Endodermal cell (in vitro differentiated cells): ENCODE measurements around the gene IFNL3. TPM values are rescaled to one million over a fixed set of nuclear protein-coding genes. Genes with fewer than 3 reads are reported as not detected.

Experiments used
- DNase-seq: peaks from one replicate; pipeline ENCODE4 v3.0.0-alpha.2; 2017
- H3K27ac ChIP-seq: 2 replicates; pipeline ENCODE4 v1.5.1; 2013; ENCODE audit warnings: mild to moderate bottlenecking, low read depth, low read length, moderate library complexity
- H3K27me3 ChIP-seq: 2 replicates; pipeline ENCODE4 v1.6.1; 2013; ENCODE audit warnings: mild to moderate bottlenecking, low read length, moderate library complexity; ENCODE audit not compliant: insufficient read depth, control insufficient read depth, poor library complexity, severe bottlenecking
- H3K36me3 ChIP-seq: 2 replicates; pipeline ENCODE4 v1.7.0; 2013; ENCODE audit warnings: mild to moderate bottlenecking, low read length, moderate library complexity; ENCODE audit not compliant: control insufficient read depth, insufficient read depth
- H3K4me1 ChIP-seq: one replicate; pipeline ENCODE4 v1.7.0; 2013; ENCODE audit warnings: low read length; ENCODE audit not compliant: control insufficient read depth, insufficient read depth
- H3K4me3 ChIP-seq: 2 replicates; pipeline ENCODE4 v1.5.1; 2013; ENCODE audit warnings: mild to moderate bottlenecking, low read length, moderate library complexity
- H3K9ac ChIP-seq: 2 replicates; pipeline ENCODE4 v1.6.1; 2013; ENCODE audit warnings: mild to moderate bottlenecking, low read length, moderate library complexity; ENCODE audit not compliant: poor library complexity, severe bottlenecking; ENCODE audit errors: extremely low read depth
- H3K9me3 ChIP-seq: 2 replicates; pipeline ENCODE4 v1.6.1; 2013; ENCODE audit warnings: mild to moderate bottlenecking, low read length, moderate library complexity; ENCODE audit not compliant: control insufficient read depth
- H3K27ac Mint-ChIP-seq: 2 replicates; pipeline ENCODE4 v1.8.0; 2020; ENCODE audit warnings: mixed read lengths
- H3K27me3 Mint-ChIP-seq: 2 replicates; pipeline ENCODE4 v1.8.0; 2021; ENCODE audit warnings: mild to moderate bottlenecking, mixed read lengths; ENCODE audit not compliant: insufficient read depth
- H3K36me3 Mint-ChIP-seq: 2 replicates; pipeline ENCODE4 v1.8.0; 2020; ENCODE audit warnings: low read depth, mixed read lengths
- H3K4me1 Mint-ChIP-seq: 2 replicates; pipeline ENCODE4 v1.8.0; 2020; ENCODE audit warnings: mixed read lengths
- H3K4me3 Mint-ChIP-seq: 2 replicates; pipeline ENCODE4 v1.8.0; 2020; ENCODE audit warnings: mild to moderate bottlenecking, moderate library complexity, mixed read lengths
- H3K9me3 Mint-ChIP-seq: 2 replicates; pipeline ENCODE4 v1.8.0; 2020; ENCODE audit warnings: mild to moderate bottlenecking, mixed read lengths
- CTCF ChIP-seq: fragments of 200-600 bp; sonication (generic); conservative IDR thresholded peaks from 2 replicates; pipeline ENCODE4 v1.5.0; 2021; ENCODE audit warnings: antibody characterized with exemption, mild to moderate bottlenecking
- WGBS, 2 experiments: methylation state at CpG; one replicate each; pipeline versions ENCODE4 v1.1.5 to v1.1.7; 2013; ENCODE audit warnings: missing lambda C conversion rate in 2 of 2, mixed read lengths in 1 of 2; ENCODE audit not compliant: insufficient coverage in 1 of 2, insufficient read length in 1 of 2; 5-methylcytosine and 5-hydroxymethylcytosine counted together
- total RNA-seq, 2 donors: library from RNA; stranded (reverse); fragmentation: NEBNext Ultra II Directional in 1 of 2; extraction: Animal tissue kit (Norgen Biotek cat#: 25700) in 1 of 2; gene quantifications; 2 replicates in 1 of 2; 3 replicates in 1 of 2; pipeline ENCODE4 v1.2.1, GENCODE V29; 2021

Gene IFNL3
- total RNA-seq, 2 donors from 2014 or later, result not detected

- Histone ChIP-seq H3K27ac (no peak overlapping the region), H3K36me3 (no peaks in the 10 kb centered on the region), H3K27me3 (peaks cover 30% of the 10 kb centered on the region), H3K9ac (no peak overlapping the region), H3K4me3 (no peak overlapping the region), H3K4me1 (no peaks in the 10 kb centered on the region), H3K9me3 (no peaks in the 10 kb centered on the region)
- no peak overlapping the region for H3K4me3 Mint-ChIP-seq
- peaks cover 57% of the 10 kb centered on the region for H3K27me3 Mint-ChIP-seq
- no peaks in the 10 kb centered on the region for H3K4me1 Mint-ChIP-seq
- WGBS, 2 experiments, result 96% methylated on average over 4 of the region's 4 CpGs; no CpG with 5 or more reads in 1 of the 2 experiments
- peaks cover 4% of the 10 kb centered on the region for H3K9me3 Mint-ChIP-seq
- no peak overlapping the region for H3K27ac Mint-ChIP-seq
- DNase-seq, result no peak
- H3K36me3 Mint-ChIP-seq, result no peaks in the 10 kb centered on the region
- no peak for TF ChIP-seq CTCF
Observed at GRCh38 chr19:39257227-39257626, 12.4 kb upstream of the IFNL3 start.

- H3K9ac ChIP-seq, result no peak overlapping the region
- no peak overlapping the region for H3K27ac ChIP-seq
- no peaks in the 10 kb centered on the region for H3K36me3 ChIP-seq
- no peaks in the 10 kb centered on the region for H3K4me1 ChIP-seq
- no peaks in the 10 kb centered on the region for H3K4me1 Mint-ChIP-seq
- H3K27ac Mint-ChIP-seq, result no peak overlapping the region
- no peak for TF ChIP-seq CTCF
- H3K9me3 ChIP-seq, result no peaks in the 10 kb centered on the region
- H3K27me3 ChIP-seq, result peaks cover 20% of the 10 kb centered on the region
- H3K4me3 ChIP-seq, result no peak overlapping the region
- peaks cover 4% of the 10 kb centered on the region for H3K9me3 Mint-ChIP-seq
- H3K36me3 Mint-ChIP-seq, result no peaks in the 10 kb centered on the region
- no peak overlapping the region for H3K4me3 Mint-ChIP-seq
- peaks cover 59% of the 10 kb centered on the region for H3K27me3 Mint-ChIP-seq
- 88 to 90% methylated on average over 28 to 29 of the region's 29 CpGs for WGBS, 2 experiments
- no peak for DNase-seq
Observed at GRCh38 chr19:39254531-39255345, 9.9 kb upstream of the IFNL3 start.

GRCh38 chr19:39253374-39254149, 8.8 kb upstream of the IFNL3 start:
- Mint-ChIP-seq H3K4me3 (no peak overlapping the region), H3K4me1 (no peaks in the 10 kb centered on the region), H3K9me3 (peaks cover 4% of the 10 kb centered on the region), H3K36me3 (no peaks in the 10 kb centered on the region), H3K27me3 (peaks cover 71% of the 10 kb centered on the region), H3K27ac (no peak overlapping the region)
- no peaks in the 10 kb centered on the region for H3K36me3 ChIP-seq
- WGBS, 2 experiments, result 81 to 95% methylated on average over 2 to 8 of the region's 8 CpGs
- no peaks in the 10 kb centered on the region for H3K9me3 ChIP-seq
- no peak overlapping the region for H3K9ac ChIP-seq
- DNase-seq, result no peak
- no peak overlapping the region for H3K27ac ChIP-seq
- no peak overlapping the region for H3K4me3 ChIP-seq
- peaks cover 26% of the 10 kb centered on the region for H3K27me3 ChIP-seq
- no peak for TF ChIP-seq CTCF
- no peaks in the 10 kb centered on the region for H3K4me1 ChIP-seq
